ENCODE results near the gene CLDND1.
"Not testable (repeated sequence)": the region's sequence is repeated elsewhere in the genome, so short reads cannot be mapped to it uniquely, and the experiment has no call there.

Gene CLDND1

GRCh38 chr3:98522544-98523281 lies at the start of gene CLDND1:
CLDND1 (minus strand) TSS chr3:98522902; CDS start chr3:98521424, 1,478 bp downstream.
- H3K36me3 ChIP-seq (ENCODE audit: control insufficient read depth, insufficient read depth, low read length), result no peaks in the 10 kb centered on the region
- H3K4me3 ChIP-seq (ENCODE audit: low read depth, low read length), result peak within 1 kb of the TSS; percentile 82
- peak within 1 kb of the TSS; percentile 91 for H3K9ac ChIP-seq (ENCODE audit: low read depth, low read length)
- H3K9me3 ChIP-seq (ENCODE audit: control insufficient read depth, insufficient read depth, low read length), result no peaks in the 10 kb centered on the region
- no peaks in the 10 kb centered on the region for H3K27me3 ChIP-seq (ENCODE audit: control insufficient read depth, insufficient read depth, low read length)
- peaks cover 3% of the 10 kb centered on the region for H3K4me1 ChIP-seq (ENCODE audit: control insufficient read depth, insufficient read depth, low read length)

DNA sequence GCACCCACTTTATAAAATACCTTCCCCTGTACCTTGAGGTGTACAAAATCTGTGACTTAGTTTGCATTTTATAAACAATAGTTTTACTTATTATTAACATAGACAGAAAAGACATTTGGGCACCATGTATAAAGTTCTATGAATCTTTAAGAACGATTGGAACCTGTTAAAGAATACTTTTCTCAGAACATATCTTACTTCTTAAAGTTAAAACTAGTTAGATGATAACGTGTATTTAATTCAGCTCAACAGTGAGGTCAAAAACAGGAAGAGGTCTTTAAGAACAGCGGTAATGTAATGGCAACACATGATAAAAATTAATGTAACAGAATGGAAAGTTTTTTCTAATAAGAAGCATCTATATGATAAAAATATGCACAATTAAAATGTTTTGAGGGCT lies 45.7 kb upstream of the CLDND1 start:
- Histone ChIP-seq H3K27me3 (ENCODE audit: control insufficient read depth, insufficient read depth, low read length) (no peaks in the 10 kb centered on the region), H3K9me3 (ENCODE audit: control insufficient read depth, insufficient read depth, low read length) (no peaks in the 10 kb centered on the region), H3K4me1 (ENCODE audit: control insufficient read depth, insufficient read depth, low read length) (no peaks in the 10 kb centered on the region), H3K36me3 (ENCODE audit: control insufficient read depth, insufficient read depth, low read length) (no peaks in the 10 kb centered on the region), H3K9ac (ENCODE audit: low read depth, low read length) (no peak overlapping the region), H3K4me3 (ENCODE audit: low read depth, low read length) (no peak overlapping the region)

GRCh38 chr3:98567666-98568270 lies 45.1 kb upstream of the CLDND1 start:
- no peak overlapping the region for H3K9ac ChIP-seq (ENCODE audit: low read depth, low read length)
- H3K27me3 ChIP-seq (ENCODE audit: control insufficient read depth, insufficient read depth, low read length), result no peaks in the 10 kb centered on the region
- H3K9me3 ChIP-seq (ENCODE audit: control insufficient read depth, insufficient read depth, low read length), result no peaks in the 10 kb centered on the region
- H3K4me1 ChIP-seq (ENCODE audit: control insufficient read depth, insufficient read depth, low read length), result no peaks in the 10 kb centered on the region
- H3K4me3 ChIP-seq (ENCODE audit: low read depth, low read length), result no peak overlapping the region
- no peaks in the 10 kb centered on the region for H3K36me3 ChIP-seq (ENCODE audit: control insufficient read depth, insufficient read depth, low read length)

DNA sequence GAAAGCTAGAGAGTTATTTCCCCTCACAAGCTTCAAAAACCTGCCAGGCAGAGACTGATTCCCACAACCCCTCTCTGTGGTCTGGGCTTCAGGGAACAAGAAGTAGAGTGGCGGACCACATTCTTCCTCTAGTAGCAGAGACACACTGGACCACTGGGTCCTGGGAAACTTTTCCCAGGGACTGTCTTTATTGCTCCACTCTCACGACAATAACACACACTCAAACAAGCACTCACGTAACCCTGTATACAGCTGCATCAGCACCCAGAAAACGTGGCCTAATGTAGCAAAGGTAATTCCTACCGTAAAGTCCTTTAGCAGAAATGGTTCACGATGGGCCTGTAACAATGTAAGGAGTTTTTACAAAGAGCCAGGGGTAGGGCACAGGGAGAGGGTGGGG lies 43.1 kb upstream of the CLDND1 start:
- no peaks in the 10 kb centered on the region for H3K27me3 ChIP-seq (ENCODE audit: control insufficient read depth, insufficient read depth, low read length)
- no peaks in the 10 kb centered on the region for H3K36me3 ChIP-seq (ENCODE audit: control insufficient read depth, insufficient read depth, low read length)
- H3K4me1 ChIP-seq (ENCODE audit: control insufficient read depth, insufficient read depth, low read length), result no peaks in the 10 kb centered on the region
- no peak overlapping the region for H3K4me3 ChIP-seq (ENCODE audit: low read depth, low read length)
- no peak overlapping the region for H3K9ac ChIP-seq (ENCODE audit: low read depth, low read length)
- no peaks in the 10 kb centered on the region for H3K9me3 ChIP-seq (ENCODE audit: control insufficient read depth, insufficient read depth, low read length)

- H3K36me3 ChIP-seq (ENCODE audit: control insufficient read depth, insufficient read depth, low read length), result no peaks in the 10 kb centered on the region
- H3K9me3 ChIP-seq (ENCODE audit: control insufficient read depth, insufficient read depth, low read length), result no peaks in the 10 kb centered on the region
- H3K4me1 ChIP-seq (ENCODE audit: control insufficient read depth, insufficient read depth, low read length), result no peaks in the 10 kb centered on the region
- H3K9ac ChIP-seq (ENCODE audit: low read depth, low read length), result no peak overlapping the region
- no peak overlapping the region for H3K4me3 ChIP-seq (ENCODE audit: low read depth, low read length)
- no peaks in the 10 kb centered on the region for H3K27me3 ChIP-seq (ENCODE audit: control insufficient read depth, insufficient read depth, low read length)
Observed at GRCh38 chr3:98565237-98565643, 42.5 kb upstream of the CLDND1 start.

DNA sequence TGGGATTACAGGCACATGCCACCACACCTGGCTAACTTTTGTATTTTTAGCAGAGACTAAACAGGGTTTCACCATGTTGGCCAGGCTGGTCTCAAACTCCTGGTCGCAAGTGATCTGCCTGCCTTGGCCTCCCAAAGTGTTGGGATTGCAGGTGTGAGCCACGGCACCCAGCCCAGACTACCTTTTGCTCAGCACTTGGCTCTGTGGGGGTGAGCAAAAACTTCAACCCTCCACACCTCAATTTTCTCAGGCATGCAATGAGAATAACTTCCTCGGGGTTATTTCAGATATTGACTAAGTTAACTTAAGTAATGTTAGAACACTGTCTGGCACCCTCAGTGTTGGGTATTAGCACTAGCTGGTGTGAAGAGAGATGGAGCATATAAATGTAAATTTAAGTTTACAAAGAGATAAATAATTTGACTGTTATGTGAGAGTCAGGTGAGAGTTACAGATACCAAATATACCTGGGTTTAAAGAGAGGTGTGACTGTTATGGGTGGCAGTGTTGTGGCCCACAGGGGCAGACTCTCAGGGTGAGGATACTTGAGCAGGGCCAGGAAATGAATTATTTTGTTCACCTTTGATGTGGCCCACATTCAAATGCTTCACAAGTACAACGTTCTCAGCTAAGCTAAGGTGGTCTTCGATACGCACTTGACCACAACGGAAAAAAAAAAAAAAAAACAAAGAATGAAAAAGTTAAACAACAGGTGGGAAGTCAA lies 41.7 kb upstream of the CLDND1 start:
- no peaks in the 10 kb centered on the region for H3K36me3 ChIP-seq (ENCODE audit: control insufficient read depth, insufficient read depth, low read length)
- no peaks in the 10 kb centered on the region for H3K27me3 ChIP-seq (ENCODE audit: control insufficient read depth, insufficient read depth, low read length)
- no peak overlapping the region for H3K9ac ChIP-seq (ENCODE audit: low read depth, low read length)
- no peaks in the 10 kb centered on the region for H3K4me1 ChIP-seq (ENCODE audit: control insufficient read depth, insufficient read depth, low read length)
- no peak overlapping the region for H3K4me3 ChIP-seq (ENCODE audit: low read depth, low read length)
- no peaks in the 10 kb centered on the region for H3K9me3 ChIP-seq (ENCODE audit: control insufficient read depth, insufficient read depth, low read length)

GRCh38 chr3:98563661-98564281 lies 41.1 kb upstream of the CLDND1 start:
- H3K4me1 ChIP-seq (ENCODE audit: control insufficient read depth, insufficient read depth, low read length), result no peaks in the 10 kb centered on the region
- no peaks in the 10 kb centered on the region for H3K9me3 ChIP-seq (ENCODE audit: control insufficient read depth, insufficient read depth, low read length)
- H3K36me3 ChIP-seq (ENCODE audit: control insufficient read depth, insufficient read depth, low read length), result no peaks in the 10 kb centered on the region
- H3K27me3 ChIP-seq (ENCODE audit: control insufficient read depth, insufficient read depth, low read length), result no peaks in the 10 kb centered on the region
- H3K9ac ChIP-seq (ENCODE audit: low read depth, low read length), result no peak overlapping the region
- no peak overlapping the region for H3K4me3 ChIP-seq (ENCODE audit: low read depth, low read length)

GRCh38 chr3:98561727-98562521 lies 39.2 kb upstream of the CLDND1 start:
- no peaks in the 10 kb centered on the region for H3K4me1 ChIP-seq (ENCODE audit: control insufficient read depth, insufficient read depth, low read length)
- H3K4me3 ChIP-seq (ENCODE audit: low read depth, low read length), result no peak overlapping the region
- H3K9me3 ChIP-seq (ENCODE audit: control insufficient read depth, insufficient read depth, low read length), result no peaks in the 10 kb centered on the region
- no peak overlapping the region for H3K9ac ChIP-seq (ENCODE audit: low read depth, low read length)
- H3K36me3 ChIP-seq (ENCODE audit: control insufficient read depth, insufficient read depth, low read length), result no peaks in the 10 kb centered on the region
- H3K27me3 ChIP-seq (ENCODE audit: control insufficient read depth, insufficient read depth, low read length), result no peaks in the 10 kb centered on the region

GRCh38 chr3:98560911-98561310 lies 38.2 kb upstream of the CLDND1 start:
- H3K4me1 ChIP-seq (ENCODE audit: control insufficient read depth, insufficient read depth, low read length), result no peaks in the 10 kb centered on the region
- H3K9ac ChIP-seq (ENCODE audit: low read depth, low read length), result no peak overlapping the region
- no peaks in the 10 kb centered on the region for H3K9me3 ChIP-seq (ENCODE audit: control insufficient read depth, insufficient read depth, low read length)
- no peak overlapping the region for H3K4me3 ChIP-seq (ENCODE audit: low read depth, low read length)
- no peaks in the 10 kb centered on the region for H3K27me3 ChIP-seq (ENCODE audit: control insufficient read depth, insufficient read depth, low read length)
- H3K36me3 ChIP-seq (ENCODE audit: control insufficient read depth, insufficient read depth, low read length), result no peaks in the 10 kb centered on the region

GRCh38 chr3:98559769-98560168 lies 37.1 kb upstream of the CLDND1 start:
- H3K36me3 ChIP-seq (ENCODE audit: control insufficient read depth, insufficient read depth, low read length); H3K4me1 ChIP-seq (ENCODE audit: control insufficient read depth, insufficient read depth, low read length); H3K4me3 ChIP-seq (ENCODE audit: low read depth, low read length); H3K9me3 ChIP-seq (ENCODE audit: control insufficient read depth, insufficient read depth, low read length); H3K27me3 ChIP-seq (ENCODE audit: control insufficient read depth, insufficient read depth, low read length); H3K9ac ChIP-seq (ENCODE audit: low read depth, low read length): not testable (repeated sequence)

DNA sequence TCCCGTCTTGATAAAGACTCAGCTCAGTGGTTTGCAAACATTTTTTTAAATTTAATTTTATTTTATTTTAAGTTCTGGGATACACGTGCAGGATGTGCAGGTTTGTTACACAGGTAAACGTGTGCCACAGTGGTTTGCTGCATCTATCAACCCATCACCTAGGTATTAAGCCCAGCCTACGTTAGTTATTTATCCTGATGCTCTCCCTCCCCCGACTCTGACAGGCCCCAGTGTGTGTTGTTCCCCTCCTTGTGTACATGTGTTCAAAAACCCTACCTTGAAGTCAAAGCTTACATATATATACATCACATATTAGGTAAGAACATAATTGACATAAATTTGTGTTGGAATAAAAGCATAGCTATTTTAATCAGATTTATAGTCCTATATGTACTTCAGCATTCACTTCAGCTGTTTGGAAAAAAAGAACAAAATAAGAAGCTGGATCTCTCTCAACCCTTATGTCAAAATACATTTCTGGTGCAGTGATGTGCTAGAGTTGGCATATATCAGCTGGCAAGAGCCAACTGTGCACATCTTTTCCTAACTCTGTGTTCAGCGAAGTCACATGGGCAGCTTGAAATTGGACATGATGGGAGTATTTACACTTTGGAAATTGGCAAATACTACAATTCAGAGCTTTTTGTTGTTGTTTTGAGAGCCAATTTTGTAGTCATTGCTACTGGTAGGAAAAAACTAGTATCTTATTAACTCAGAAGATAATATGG lies 35.6 kb upstream of the CLDND1 start:
- no peaks in the 10 kb centered on the region for H3K27me3 ChIP-seq (ENCODE audit: control insufficient read depth, insufficient read depth, low read length)
- no peaks in the 10 kb centered on the region for H3K4me1 ChIP-seq (ENCODE audit: control insufficient read depth, insufficient read depth, low read length)
- no peak overlapping the region for H3K9ac ChIP-seq (ENCODE audit: low read depth, low read length)
- H3K36me3 ChIP-seq (ENCODE audit: control insufficient read depth, insufficient read depth, low read length), result no peaks in the 10 kb centered on the region
- H3K4me3 ChIP-seq (ENCODE audit: low read depth, low read length), result no peak overlapping the region
- no peaks in the 10 kb centered on the region for H3K9me3 ChIP-seq (ENCODE audit: control insufficient read depth, insufficient read depth, low read length)
